Smooth muscle cell (in vitro differentiated cells): ENCODE results near the gene RABGEF1. TPM values are rescaled to one million over a fixed set of nuclear protein-coding genes. Genes with fewer than 3 reads are reported as not detected.
A peak's percentile ranks its signal among the peaks of the same experiment; 100 is the strongest.
"Not testable (repeated sequence)": the region's sequence is repeated elsewhere in the genome, so short reads cannot be mapped to it uniquely, and the experiment has no call there.

Source experiments
- DNase-seq: peaks from one replicate; lab custom pipeline; 2025; ENCODE audit not compliant: unreplicated experiment; lab: John Stamatoyannopoulos, UW
- H2AFZ ChIP-seq: fragments of 200-600 bp; sonication (generic); 2 replicates; pipeline ENCODE4 v1.6.0; 2016; ENCODE audit warnings: antibody characterized with exemption, low read depth, mild to moderate bottlenecking
- H3F3A ChIP-seq: fragments of 200-600 bp; sonication (generic); 2 replicates; pipeline ENCODE4 v1.6.0; 2017; ENCODE audit warnings: antibody characterized with exemption, low read depth
- H3K27ac ChIP-seq: fragments of 200-600 bp; sonication (generic); 2 replicates; pipeline ENCODE4 v1.5.1; 2016; ENCODE audit warnings: low read depth, mild to moderate bottlenecking
- H3K27me3 ChIP-seq: fragments of 200-600 bp; sonication (generic); 2 replicates; pipeline ENCODE4 v1.6.1; 2016; ENCODE audit warnings: low read depth, mild to moderate bottlenecking
- H3K36me3 ChIP-seq: fragments of 200-600 bp; sonication (generic); 2 replicates; pipeline ENCODE4 v1.5.1; 2016; ENCODE audit warnings: low read depth
- H3K4me1 ChIP-seq: fragments of 200-600 bp; sonication (generic); 2 replicates; pipeline ENCODE4 v1.5.1; 2016; ENCODE audit warnings: low read depth
- H3K4me2 ChIP-seq: fragments of 200-600 bp; sonication (generic); 2 replicates; pipeline ENCODE4 v1.6.0; 2016; ENCODE audit warnings: mild to moderate bottlenecking
- H3K4me3 ChIP-seq: fragments of 200-600 bp; sonication (generic); 2 replicates; pipeline ENCODE4 v1.5.1; 2016; ENCODE audit warnings: mild to moderate bottlenecking
- H3K79me2 ChIP-seq: fragments of 200-600 bp; sonication (generic); 2 replicates; pipeline ENCODE4 v1.6.0; 2016; ENCODE audit warnings: low read depth, mild to moderate bottlenecking
- H3K9ac ChIP-seq: fragments of 200-600 bp; sonication (generic); 2 replicates; pipeline ENCODE4 v1.6.0; 2016; ENCODE audit warnings: low read depth
- H3K9me3 ChIP-seq: fragments of 200-600 bp; sonication (generic); replicated peaks from 2 replicates; pipeline ENCODE4 v1.5.1; 2016; ENCODE audit warnings: low read depth
- H4K20me1 ChIP-seq: fragments of 200-600 bp; sonication (generic); 2 replicates; pipeline ENCODE4 v1.6.0; 2016; ENCODE audit warnings: low read depth
- WGBS: methylation state at CpG from one replicate; pipeline ENCODE4 v1.1.7; 2016; ENCODE audit warnings: low lambda C conversion rate; 5-methylcytosine and 5-hydroxymethylcytosine counted together
- polyA plus RNA-seq: library from polyadenylated mRNA; unstranded; fragments of >200 nt; fragmentation: Nextera tagmentation; extraction: Ambion mirVana; gene quantifications from 2 replicates; pipeline ENCODE4 v1.2.1, GENCODE V29; 2016
- total RNA-seq: library from RNA; depleted of rRNA; stranded (reverse); fragments of >200 nt; gene quantifications from 2 replicates; pipeline ENCODE4 v1.2.3, GENCODE V29; 2014
- TF ChIP-seq, protein P1 (sequence below): fragments of 200-600 bp; sonication (generic); IDR thresholded peaks from 2 replicates; pipeline ENCODE4 v1.5.1; 2017; ENCODE audit warnings: borderline replicate concordance, mild to moderate bottlenecking, antibody characterized with exemption; ENCODE audit not compliant: insufficient read depth, poor library complexity, severe bottlenecking

The RABGEF1 gene
- total and polyA plus RNA-seq, 2 experiments from 2014 or later, result 18.8 to 34.9 TPM

DNA sequence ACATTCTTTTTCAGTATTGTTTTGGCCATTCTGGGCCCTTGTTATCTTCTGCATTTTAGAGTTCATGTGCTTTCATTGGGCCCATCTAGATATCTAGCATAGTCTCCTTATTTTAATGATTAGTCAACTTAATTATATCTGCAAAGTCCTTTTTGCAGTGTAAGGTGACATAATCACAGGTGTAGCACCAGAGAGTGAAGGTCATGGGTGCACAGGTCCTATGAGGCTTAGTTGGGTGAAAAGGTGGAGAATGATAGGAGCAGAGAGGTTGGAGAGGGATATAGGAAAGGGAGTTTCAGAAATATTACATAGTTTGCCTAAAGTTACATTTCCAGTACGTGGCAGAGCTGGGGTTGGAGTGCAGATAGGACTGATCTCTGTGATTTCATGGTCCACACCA lies 24.4 kb downstream of the RABGEF1 start:
- H3K9me3 ChIP-seq, DNase-seq, H3K4me3 ChIP-seq, H3K4me1 ChIP-seq, H2AFZ ChIP-seq, H3K36me3 ChIP-seq, H3K4me2 ChIP-seq, H3F3A ChIP-seq, H3K9ac ChIP-seq, H3K27ac ChIP-seq, H3K27me3 ChIP-seq: not testable (repeated sequence)
- H3K79me2 ChIP-seq, result peaks cover 77% of the 10 kb centered on the region
- peaks cover 97% of the 10 kb centered on the region for H4K20me1 ChIP-seq
- WGBS, result 82% methylated on average over 1 of the region's 1 CpG

DNA sequence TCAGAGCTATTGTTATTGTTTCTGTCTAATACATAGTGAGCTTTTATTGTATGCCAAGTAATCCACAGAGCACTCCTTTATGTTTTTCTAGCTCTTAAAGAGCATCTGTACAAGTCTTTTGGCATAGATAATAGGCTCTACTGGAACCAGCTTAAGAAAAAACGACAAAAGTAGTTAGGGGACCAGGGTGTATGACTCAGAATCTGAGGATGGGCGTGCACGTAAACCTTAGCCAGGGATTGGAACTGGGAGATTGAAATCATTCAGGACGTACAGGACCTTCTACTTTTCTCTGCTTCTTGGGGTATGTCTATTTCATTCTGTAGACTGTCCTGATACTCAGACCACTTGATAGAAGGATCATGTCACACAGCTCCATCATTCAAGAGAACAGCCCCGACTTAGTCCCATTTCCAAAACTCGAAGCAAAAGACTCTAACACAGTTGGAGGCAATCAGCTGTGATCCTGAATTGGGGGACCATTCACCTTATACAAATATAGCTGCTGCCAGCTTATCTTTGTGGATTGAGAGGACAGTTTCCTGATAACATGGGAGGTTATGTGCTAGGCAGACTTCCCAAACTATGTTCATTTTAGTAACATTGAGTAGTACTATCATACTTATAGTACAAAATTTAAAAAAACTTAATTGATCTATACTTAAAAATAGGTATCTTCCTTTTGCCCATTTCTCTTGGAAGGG lies 24.9 kb downstream of the RABGEF1 start:
- not testable (repeated sequence) for H3K36me3 ChIP-seq, H3K4me1 ChIP-seq, H3K9ac ChIP-seq, H3F3A ChIP-seq, H3K9me3 ChIP-seq, H3K27me3 ChIP-seq, H3K4me2 ChIP-seq, H2AFZ ChIP-seq, H3K27ac ChIP-seq, DNase-seq, H3K4me3 ChIP-seq
- peaks cover 97% of the 10 kb centered on the region for H4K20me1 ChIP-seq
- H3K79me2 ChIP-seq, result peaks cover 78% of the 10 kb centered on the region
- WGBS, result 50% methylated on average over 6 of the region's 6 CpGs

DNA sequence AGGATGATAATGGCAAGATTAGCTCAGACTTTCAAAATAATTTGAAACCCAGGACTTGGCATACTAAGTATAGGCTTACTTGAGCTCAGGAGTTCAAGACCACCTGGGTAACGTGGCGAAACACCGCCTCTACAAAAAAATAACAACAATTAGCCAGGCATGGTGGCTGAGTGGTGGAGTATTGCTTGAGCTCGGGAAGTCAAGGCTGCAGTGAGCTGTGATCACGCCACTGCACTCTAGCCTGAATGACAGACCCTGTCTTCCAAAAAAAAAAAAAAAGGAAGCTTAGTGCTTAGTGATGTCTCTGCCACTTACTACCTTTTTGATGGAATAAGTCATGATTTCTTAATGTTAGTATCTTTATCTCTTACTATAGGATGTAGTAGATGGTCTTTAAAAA lies 25.5 kb downstream of the RABGEF1 start:
- Histone ChIP-seq H2AFZ (no peak overlapping the region), H3K4me3 (no peak overlapping the region), H3K79me2 (peaks cover 78% of the 10 kb centered on the region), H3K4me2 (no peak overlapping the region), H3F3A (peaks cover 8% of the 10 kb centered on the region), H3K9ac (no peak overlapping the region), H4K20me1 (peaks cover 97% of the 10 kb centered on the region), H3K27ac (no peak overlapping the region), H3K4me1 (no peaks in the 10 kb centered on the region), H3K27me3 (no peaks in the 10 kb centered on the region), H3K9me3 (no peaks in the 10 kb centered on the region), H3K36me3 (no peaks in the 10 kb centered on the region)
- no peak for DNase-seq
- WGBS, result 93% methylated on average over 5 of the region's 5 CpGs
- TF ChIP-seq, protein P1, sequence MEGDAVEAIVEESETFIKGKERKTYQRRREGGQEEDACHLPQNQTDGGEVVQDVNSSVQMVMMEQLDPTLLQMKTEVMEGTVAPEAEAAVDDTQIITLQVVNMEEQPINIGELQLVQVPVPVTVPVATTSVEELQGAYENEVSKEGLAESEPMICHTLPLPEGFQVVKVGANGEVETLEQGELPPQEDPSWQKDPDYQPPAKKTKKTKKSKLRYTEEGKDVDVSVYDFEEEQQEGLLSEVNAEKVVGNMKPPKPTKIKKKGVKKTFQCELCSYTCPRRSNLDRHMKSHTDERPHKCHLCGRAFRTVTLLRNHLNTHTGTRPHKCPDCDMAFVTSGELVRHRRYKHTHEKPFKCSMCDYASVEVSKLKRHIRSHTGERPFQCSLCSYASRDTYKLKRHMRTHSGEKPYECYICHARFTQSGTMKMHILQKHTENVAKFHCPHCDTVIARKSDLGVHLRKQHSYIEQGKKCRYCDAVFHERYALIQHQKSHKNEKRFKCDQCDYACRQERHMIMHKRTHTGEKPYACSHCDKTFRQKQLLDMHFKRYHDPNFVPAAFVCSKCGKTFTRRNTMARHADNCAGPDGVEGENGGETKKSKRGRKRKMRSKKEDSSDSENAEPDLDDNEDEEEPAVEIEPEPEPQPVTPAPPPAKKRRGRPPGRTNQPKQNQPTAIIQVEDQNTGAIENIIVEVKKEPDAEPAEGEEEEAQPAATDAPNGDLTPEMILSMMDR, result no peak

DNA sequence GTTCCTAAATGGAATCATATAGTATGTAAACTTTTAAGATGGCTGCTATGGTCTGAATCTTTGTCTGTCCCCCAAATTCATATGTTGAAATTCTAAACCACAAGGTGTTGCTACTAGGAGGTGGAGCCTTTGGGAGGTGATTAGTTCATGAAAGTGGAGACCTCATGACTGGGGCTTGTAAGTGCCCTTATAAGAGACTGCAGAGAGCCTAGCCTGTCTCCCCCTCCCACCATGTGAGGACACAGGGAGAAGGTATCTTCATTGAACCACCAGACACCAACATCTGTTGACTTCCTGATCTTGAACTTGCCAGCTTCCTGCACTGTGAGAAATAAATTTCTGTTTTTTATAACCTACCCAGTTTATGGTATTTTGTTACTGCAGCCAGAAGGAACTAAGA lies 27.0 kb downstream of the RABGEF1 start:
- not testable (repeated sequence) for H3K9me3 ChIP-seq, H2AFZ ChIP-seq, H3K4me2 ChIP-seq, H3K36me3 ChIP-seq, H3K27ac ChIP-seq, H3K4me3 ChIP-seq, H3K27me3 ChIP-seq, H3F3A ChIP-seq, H3K4me1 ChIP-seq, DNase-seq, H3K9ac ChIP-seq
- peaks cover 77% of the 10 kb centered on the region for H3K79me2 ChIP-seq
- peaks cover 97% of the 10 kb centered on the region for H4K20me1 ChIP-seq

DNA sequence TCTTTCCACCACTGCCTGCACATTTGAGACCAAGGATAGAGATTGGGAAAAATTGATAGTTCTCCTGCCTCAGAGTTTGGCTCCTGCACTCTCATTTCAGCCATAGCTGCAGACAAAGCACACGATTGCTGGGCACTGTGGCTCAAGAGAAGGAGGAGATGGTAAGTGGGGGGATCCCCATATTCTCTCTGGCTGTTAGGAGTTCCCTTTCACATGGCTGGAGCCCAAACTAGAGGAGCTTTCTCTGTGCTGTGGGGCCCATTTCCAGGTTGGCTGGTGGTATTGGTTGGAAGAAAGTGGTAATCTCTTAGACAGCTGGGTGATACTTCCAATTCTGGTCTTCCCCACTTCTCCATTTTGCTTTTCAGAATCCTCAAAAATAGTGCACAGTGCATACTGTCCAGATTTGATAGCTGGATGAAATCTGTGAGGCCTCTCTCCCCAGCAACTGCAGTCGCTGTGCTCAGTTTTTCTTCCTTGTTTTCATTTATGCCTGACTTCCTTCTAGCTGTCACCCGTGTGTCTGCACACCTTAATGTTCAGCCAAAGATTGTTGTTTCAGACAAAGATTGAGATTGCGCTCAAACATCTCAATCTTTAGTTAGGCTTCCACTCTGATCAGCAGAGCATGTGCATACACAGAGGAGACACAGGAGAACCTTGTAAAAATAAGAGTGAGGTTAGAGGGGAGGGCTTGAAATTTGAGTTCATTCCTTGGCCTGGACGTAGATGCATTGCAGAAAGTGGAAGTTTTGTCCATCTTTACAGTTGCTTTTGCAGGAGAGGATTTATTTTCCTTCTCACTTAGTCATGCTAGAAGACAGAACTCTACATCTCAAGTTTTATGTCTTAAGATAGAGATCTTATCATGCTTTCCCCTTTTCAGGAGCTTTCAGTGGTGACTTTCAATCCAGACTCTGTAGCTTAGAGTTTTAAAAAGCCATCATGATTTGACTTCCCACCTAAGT lies 28.6 kb downstream of the RABGEF1 start:
- Histone ChIP-seq H3K4me3 (no peak overlapping the region), H3K4me1 (no peaks in the 10 kb centered on the region), H4K20me1 (peaks cover 95% of the 10 kb centered on the region), H3K36me3 (no peaks in the 10 kb centered on the region), H3K27ac (peak overlapping the region; percentile 28), H3K4me2 (no peak overlapping the region), H3K9me3 (no peaks in the 10 kb centered on the region), H3K27me3 (no peaks in the 10 kb centered on the region), H3F3A (peaks cover 8% of the 10 kb centered on the region), H3K9ac (no peak overlapping the region), H3K79me2 (peaks cover 63% of the 10 kb centered on the region), H2AFZ (no peak overlapping the region)
- whole genome bisulfite sequencing, result 81% methylated on average over 5 of the region's 5 CpGs
- TF ChIP-seq, protein P1, result no peak
- no peak for DNase-seq
